Urothelium cell line (cell line): Measurements from ENCODE around the gene RPRD1B.
A peak's percentile ranks its signal among the peaks of the same experiment; 100 is the strongest.
"Not testable (repeated sequence)": the region's sequence is repeated elsewhere in the genome, so short reads cannot be mapped to it uniquely, and the experiment has no call there.

Source experiments
- DNase-seq: peaks from one replicate; pipeline ENCODE4 v3.0.0; 2011; ENCODE audit warnings: low spot score, mixed read lengths
- FAIRE-seq: peaks from 2 replicates; lab custom pipeline; 2011; peaks lifted over from hg19 to GRCh38; lab: Jason Lieb, UNC

Gene RPRD1B

DNA sequence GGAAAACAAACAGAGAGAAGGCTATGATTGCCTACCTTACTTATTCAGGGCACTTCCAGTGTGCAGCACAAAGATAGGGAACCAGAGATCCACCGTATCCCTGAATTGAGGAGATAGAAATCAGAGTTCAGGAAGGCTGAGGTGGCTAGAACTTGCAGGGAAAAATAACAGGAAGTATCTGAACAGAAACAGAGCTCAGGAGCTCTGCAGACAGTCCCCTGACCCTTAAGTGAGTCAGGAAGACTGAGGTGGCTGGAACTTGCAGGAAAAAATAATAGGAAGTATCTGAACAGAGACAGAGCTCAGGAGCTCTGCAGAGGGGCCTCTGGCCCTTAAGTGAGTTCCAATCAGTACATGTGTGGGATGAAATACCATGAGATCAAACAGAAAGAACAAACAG is 65.4 kb downstream of the RPRD1B start:
- DNase-seq (no peak), FAIRE-seq (no peak)

DNA sequence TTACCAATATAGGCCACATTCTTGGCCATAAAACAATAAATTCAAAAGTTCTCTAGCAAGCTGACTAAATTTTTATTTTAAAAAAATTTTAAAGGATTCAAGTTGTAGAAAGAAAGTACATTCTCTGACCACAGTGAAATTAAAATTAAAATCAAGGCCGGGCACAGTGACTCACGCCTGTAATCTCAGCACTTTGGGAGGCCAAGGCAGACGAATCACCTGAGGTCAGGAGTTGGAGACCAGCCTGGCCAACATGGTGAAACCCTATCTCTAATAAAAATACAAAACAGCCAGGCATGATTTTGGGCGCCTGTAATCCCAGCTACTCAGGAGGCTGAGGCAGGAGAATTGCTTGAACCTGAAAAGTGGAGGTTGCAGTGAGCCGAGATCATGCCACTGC is 68.7 kb downstream of the RPRD1B start:
- not testable (repeated sequence) for FAIRE-seq, DNase-seq

DNA sequence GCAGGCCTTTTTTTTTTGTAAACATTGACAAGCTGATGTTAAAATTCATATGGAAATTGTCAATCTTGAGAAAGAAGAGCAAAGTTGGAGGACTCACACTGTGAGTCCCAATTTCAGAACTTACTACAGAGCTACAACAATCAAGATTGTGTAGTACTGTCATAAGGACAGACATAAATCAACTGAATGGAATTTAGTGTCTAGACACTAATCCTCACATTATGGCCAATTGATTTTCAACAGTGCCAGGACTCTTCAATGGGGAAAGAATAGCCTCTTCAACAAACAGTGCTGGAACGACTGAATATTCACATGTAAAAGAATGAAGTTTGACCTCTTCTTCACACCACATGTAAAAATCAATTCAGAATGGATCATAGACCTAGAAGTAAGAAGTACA is 70.7 kb downstream of the RPRD1B start:
- FAIRE-seq (no peak), DNase-seq (no peak)

DNA sequence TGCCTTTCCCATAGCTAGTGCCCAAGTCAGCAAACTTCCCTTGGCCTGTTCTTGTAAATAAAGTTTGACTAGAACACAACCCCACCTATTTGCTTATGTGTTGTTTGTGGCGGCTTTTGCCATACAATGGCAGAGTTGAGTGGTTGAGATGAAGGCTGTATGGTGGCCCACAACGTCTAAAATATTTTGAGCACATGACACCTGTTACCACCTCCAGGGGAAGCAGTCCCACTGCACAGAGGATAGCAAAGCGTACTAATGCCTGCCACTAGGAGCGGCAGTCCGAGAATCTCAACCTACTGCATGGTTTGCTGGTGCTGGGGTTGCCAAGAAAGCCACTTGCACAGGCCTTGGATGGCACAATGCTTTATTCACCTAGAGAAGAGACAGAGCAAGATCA is 72.9 kb downstream of the RPRD1B start:
- DNase-seq, result no peak
- no peak for FAIRE-seq

DNA sequence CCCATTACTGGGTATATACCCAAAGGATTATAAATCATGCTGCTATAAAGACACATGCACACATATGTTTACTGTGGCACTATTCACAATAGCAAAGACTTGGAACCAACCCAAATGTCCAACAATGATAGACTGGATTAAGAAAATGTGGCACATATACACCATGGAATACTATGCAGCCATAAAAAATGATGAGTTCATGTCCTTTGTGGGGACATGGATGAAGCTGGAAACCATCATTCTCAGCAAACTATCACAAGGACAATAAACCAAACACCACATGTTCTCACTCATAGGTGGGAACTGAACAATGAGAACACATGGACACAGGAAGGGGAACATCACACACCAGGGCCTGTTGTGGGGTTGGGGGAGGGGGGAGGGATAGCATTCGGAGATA is 73.8 kb downstream of the RPRD1B start:
- FAIRE-seq, DNase-seq: not testable (repeated sequence)

DNA sequence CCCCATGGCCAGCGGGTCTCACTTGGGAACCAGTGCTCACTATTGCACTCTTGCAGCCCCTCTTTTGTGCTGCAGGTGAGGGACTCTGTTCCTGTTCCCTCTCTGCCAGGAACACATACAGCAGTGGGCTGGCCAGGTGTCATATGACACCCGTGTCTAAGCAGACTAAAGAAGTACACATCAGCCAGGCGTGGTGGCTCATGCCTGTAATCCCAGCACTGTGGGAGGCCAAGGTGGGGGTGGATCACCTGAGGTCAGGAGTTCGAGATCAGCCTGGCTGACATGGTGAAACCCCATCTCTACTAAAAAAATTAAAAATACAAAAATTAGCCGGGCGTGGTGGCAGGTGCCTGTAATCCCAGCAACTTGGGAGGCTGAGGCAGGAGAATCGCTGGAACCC is 74.4 kb downstream of the RPRD1B start:
- not testable (repeated sequence) for FAIRE-seq, DNase-seq

DNA sequence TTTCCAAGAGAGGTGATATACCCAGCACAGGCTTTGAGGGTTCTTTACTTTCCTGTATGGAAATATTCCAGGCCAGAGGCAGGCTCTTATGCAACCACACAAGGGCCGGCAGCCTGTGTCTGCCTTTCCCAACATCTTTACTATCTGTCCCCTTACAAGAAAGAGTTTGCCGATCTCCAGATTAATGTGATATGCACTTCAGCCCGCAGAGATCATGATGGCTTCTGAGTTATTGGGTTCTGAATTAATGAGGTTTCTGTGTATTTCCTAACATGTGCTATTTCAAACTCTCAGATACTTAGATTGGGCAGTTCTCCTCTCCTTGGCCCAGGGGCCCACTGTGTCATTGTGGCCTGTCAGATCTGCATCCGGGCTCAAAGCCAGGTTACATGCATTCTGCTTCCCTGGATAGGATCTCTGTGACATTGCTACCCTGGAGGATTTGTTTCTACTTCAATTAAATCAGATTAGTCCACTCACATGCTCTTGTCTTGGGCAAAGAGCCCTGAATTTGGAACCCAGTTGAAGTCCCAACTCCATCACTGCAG is 75.0 kb downstream of the RPRD1B start:
- DNase-seq, result no peak
- no peak for FAIRE-seq

DNA sequence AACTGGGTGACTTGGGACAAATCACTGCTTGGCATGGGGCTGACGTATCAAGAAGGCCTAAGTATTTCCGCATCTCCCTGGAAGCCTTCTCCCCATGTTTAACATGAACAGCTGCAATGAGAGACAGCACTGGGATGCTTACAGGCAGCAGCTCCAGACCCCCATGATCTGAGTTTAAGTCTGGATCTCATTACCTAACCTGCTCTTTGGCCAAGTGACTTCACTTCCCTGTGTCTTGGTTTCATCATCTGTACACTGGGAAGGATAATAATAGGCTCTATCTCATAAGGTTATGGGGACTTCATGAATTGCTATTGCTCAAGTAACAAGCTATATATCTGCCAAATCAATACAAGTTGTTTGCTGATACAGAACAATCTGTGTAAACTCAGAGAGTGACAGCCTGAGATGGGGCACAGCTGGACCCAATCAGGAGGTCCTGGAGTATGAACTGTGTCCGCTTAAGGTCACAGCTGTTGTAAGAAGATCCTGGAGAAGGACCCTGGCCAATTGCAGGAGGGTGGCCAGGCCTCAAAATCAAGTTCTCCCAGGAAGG is 75.5 kb downstream of the RPRD1B start:
- FAIRE-seq, result no peak
- DNase-seq, result no peak

DNA sequence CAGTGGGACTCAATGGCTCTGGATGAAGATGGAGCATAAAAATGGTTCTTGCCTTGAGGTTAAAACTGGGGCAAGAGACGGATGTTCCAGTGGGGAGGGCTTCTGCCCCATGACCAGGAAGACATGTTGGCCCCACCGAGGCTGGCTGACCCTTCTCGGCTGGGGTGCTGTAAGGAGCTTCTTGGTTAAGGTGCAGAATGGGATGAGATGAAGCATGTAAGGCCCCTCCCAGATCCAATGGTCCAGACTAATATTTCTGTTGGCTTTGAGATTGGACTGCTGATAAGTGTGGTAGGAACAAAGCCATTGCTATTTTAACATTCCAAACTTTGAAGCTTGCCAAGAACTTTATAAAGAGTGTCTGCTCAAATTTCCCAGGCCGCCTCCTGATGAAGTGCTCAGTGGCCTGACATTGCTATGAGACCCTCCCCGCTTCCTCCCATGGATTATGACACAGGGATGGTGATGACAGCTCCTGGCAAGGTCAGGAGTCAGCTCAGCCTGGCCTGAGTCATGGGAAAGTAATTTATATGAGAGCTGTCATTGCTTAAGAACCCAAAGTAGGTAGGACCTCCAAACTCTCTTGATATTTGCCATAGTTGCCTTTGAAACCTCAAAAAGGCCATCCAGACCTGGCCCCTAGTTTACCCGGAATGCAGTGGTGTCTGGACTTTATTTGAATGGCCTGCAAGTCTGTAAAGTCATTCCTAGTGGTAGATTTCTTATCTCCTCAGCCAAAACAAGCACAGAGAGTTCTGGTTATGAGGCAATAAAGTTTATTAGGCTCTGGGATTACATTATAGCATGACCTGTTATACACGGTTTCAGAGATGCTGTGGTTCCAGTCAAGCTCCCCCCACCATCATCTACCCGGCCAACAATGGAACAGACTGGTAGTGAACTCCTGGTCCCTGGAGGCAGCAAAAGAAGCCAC is 76.3 kb downstream of the RPRD1B start:
- DNase-seq (peak; percentile 93), FAIRE-seq (peak; percentile 27)

DNA sequence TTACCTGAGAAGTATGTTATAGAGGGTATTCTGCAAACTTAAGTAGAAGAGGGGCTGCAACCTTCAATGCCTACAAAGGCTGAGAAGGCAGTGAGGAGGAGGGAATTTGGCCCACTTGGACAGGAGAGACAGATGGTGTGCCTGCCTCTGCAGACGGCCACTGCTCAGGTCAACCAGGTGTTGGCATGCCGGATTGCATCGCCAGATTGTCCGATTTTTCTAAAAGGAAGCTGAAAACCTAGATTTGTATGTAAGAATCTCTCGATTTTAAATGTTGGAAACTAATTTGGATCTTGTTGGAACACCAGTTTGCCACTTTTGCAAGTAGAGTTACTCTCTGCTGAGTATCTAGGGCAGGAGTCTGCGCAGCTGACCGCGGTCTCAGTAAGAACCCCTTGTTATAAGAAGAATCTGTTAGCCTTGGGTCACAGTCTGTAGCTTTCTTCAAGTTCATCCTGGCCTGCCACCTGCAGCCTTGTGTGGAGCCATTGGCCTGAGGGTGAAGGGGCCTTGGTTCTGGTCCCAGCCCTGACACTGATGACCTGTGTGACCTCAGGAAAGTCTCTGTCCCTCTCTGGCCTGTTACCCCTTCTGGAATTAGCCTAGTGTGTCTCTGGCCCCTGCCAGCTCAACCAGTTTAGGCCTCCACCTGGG is 77.1 kb downstream of the RPRD1B start:
- DNase-seq (no peak), FAIRE-seq (no peak)

DNA sequence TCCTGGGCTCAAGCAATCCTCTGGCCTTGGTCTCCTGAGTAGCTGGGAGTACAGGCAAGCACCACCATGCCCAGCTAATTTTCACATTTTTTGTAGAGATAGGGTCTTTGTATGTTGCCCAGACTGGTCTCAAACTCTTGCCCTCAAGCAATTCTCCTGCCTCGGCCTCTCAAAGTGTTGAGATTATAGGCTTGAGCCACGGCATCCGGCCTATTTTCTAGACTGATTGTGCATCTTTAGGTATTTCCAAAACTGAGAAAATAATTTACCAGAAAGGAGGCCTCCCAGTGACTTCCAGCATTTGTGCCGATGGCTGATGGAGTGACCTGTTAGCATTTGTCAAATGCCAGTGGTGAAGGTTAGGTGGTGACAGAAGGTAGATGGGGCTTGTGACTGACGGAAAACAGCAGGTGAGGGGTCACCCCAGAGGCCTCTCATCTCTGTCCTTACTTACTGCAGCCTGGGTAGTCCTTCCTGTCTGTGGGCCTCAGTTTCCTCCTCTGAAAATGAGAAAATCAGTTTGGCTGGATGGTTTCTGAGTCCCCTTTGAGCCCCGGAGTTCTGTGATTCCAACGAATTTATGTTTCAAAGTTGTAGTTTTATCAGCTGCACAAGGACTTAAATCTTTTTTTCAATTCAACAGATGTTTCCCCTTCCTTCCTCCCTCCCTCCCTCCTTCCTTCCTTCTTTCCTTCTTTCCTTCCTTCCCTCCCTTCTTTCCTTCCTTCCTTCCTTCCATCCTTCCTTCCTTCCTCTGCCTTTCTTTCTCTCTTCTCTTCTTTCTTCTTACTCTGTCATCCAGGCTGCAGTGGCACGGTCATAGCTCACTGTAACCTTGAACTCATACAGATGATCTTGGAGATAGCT is 78.1 kb downstream of the RPRD1B start:
- no peak for FAIRE-seq

DNA sequence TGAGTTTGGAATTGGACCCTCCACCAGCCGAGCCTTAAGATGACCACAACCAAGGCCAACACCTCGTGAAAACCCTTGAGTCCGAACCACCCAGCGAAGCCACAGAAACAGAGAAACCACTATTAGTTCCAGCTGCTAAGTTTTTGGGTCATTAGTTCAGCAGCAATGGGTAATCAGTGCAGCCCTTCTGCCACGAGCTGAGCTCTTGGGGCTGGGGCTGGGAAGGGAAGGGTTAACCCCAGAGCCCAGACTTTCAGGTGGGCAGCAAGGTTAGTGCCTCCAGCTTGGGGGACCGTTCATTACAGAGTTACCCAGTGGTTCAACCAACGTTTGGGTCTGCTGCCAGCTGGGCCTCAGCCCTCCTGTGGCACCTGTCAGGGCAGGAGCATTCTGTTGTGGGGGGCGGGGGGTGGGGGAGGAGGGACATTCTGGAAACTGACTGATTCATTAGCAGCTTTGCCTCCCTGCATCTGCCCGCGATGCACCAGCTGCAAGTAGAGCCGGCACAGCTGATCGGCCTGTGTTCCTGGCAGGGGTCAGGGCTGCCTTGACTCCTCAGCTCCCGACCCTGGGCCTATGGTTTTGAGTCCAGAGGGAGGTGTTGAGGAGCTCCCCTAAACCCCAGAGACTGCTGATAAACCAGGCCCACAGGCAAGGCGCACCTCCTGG is 78.8 kb downstream of the RPRD1B start:
- DNase-seq (no peak), FAIRE-seq (no peak)

More for the DNA sequence above, 78.1 kb downstream of the RPRD1B start:
- DNase-seq, result no peak

DNA sequence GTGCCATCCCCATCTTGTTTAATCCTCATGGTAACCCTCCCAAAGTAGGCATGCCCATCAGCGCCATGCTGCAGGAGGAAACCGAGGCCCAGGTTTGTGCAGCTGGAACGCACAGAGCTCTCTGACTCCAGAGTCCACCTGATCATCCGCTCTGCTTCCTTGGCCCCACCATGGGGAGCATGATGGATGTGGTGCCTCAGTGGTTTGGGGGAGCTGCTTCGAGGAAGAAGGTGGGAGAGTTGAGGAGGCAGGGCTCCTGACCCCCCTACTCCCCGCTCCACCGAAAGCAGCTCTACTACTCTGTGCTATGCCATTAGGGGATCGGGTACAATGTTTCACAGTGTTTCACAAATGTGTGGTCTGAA is 79.4 kb downstream of the RPRD1B start:
- FAIRE-seq (no peak), DNase-seq (no peak)

DNA sequence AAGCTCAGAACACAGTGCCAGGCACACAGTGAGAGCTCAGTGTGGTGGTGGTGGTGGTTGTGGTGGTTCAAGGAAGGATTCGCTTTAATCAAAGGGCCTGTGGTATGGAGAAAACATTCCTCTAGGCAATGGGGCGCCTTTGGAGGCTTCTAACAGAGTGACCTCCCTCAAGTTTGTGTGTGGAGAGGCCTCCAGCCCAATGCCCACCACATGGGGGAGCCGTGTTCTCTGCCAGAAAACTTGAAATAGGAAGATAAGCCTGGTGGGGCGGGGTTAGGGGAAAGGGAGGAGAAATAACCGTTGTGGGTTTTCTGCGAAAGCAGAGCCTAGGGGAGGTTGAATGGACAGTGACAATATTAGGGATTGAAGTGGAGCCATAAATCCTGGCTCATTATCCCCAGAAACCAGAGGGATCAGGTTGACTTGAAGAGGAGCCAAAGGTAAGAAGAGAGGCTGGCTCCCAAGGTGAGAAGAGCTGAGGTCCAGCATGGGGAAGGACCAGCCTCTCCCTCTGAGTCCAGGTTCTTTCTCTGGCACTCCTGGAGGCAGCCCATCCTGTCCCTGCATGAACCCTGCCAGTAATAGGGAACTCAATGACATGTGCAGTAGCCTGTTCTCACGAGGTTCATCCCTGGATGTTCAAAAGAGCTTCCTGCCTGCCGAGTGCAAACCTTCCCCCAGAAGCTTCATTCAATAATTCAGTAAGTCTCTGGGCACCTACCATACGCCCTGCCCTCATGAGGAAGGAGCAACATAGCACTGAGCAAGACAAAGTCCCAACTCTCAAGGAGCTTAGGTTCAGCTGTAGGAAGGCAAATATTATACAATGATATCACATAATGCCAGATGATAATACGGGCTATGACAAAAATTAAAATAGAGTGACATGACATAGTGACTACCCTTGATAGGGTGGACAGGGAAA is 80.1 kb downstream of the RPRD1B start:
- no peak for DNase-seq
- no peak for FAIRE-seq

DNA sequence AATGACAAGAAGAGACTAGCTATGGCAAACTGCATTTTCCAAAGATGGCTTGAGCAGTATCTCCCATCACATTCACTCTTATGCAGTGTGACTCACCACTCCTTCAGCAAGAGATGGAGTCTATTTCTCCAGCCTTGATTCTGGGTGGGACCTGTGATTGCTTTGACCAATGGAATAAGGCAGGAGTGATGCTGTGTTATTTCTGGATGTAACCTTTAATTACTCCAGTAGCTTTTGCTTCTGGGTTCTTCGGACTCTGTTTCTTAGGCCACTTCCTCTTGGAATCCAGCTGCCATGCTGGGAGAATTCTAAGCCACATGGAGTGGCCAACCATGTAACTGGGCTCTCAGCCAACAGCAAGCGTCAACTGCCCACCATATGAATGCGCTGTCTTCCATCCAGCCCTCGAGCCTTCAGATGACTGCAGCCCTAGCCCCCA is 80.8 kb downstream of the RPRD1B start:
- no peak for FAIRE-seq
- no peak for DNase-seq

DNA sequence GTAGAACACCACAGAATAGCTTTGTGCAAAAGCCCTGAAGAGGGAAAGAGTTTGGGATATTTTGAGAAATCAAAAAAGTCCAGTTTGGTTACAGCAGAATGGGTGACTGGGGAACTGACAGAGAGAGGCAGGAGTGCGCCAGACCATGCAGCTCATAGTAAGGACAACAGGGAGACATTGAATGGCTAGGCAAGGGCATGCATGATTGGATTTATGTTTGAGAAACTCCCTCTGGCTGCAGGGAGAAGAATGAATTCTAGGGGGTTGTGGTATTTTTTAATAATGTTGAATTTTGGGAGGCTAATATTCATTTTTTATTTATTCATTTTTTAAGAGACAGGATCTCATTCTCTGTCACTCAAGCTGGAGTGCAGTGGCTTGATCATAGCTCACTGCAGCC is 81.7 kb downstream of the RPRD1B start:
- no peak for FAIRE-seq
- no peak for DNase-seq

DNA sequence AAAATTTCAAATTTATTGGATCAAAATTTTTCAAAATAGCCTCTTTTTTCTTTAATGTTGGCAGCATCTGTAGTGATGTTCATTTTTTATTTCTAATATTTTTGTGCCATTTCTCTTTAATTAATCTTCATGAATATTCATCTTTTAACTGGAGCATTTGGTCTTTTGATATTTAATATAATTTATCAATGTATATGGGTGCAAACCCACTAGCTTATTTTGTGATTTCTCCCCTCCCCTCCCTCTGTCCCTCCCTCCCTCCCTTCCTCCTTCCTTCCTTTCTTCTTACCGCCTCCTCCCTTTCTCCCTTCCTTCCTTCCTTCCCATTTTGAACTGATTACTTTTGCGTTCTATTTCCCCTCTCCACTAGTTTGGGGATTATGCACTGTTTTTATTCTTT is 82.3 kb downstream of the RPRD1B start:
- DNase-seq (no peak), FAIRE-seq (no peak)

DNA sequence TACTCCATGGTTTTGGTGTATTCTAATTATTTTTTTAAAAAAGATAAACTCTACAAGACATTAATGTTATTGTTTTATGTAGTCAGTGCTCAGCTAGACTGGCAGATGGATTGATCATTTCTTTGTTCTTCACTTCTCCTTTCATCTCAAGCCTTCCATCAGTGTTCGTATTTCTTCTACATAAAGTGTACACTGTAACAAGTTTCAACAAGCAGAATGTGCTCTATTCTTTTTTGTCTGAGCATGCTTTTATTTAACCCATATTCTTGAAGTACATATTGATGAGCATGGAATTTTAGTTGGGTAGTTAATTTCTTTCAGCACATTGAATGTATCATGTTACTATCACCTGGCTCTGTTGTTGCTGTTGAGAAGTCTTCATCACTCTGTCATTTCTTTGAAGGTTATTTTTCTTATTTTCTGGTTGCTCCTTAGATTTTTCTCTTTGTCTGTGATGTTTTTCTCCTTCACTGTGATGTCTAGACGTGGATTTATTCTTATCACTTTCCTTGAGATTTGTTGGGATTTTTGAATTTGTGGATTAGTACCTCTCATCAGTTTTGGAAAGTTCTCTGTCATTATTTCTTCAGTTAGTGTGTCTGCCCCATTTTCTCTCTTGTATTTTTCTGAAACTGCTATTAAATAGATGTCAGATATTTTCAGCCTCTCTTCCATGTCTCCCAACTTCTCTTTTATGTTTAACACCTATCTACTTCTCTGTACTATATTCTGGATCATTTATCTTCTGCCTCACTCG is 83.0 kb downstream of the RPRD1B start:
- FAIRE-seq (no peak), DNase-seq (no peak)
